CD4-positive, CD25-positive, alpha-beta regulatory T cell (primary cell): Measurements from ENCODE around the gene APC. TPM values are rescaled to one million over a fixed set of nuclear protein-coding genes. Genes with fewer than 3 reads are reported as not detected.

Source experiments
- ATAC-seq, 2 donors: fragments of 150-1000 bp; cut with Tn5 transposase; one replicate each; pipeline ENCODE4 v1.10.0; 2021; ENCODE audit warnings: low read depth in 2 of 2, moderate number of reproducible peaks in 2 of 2, moderate library complexity in 1 of 2
- DNase-seq, 3 donors: peaks; one replicate each; pipeline versions ENCODE4 v3.0.0 to v3.0.0-alpha.2; 2012 to 2022; ENCODE audit warnings: mixed read lengths in 1 of 3
- H3K27ac ChIP-seq: one replicate; pipeline ENCODE4 v1.7.0; 2013; ENCODE audit warnings: mild to moderate bottlenecking, low read length; ENCODE audit not compliant: insufficient read depth, poor library complexity, severe bottlenecking
- H3K27me3 ChIP-seq: one replicate; pipeline ENCODE4 v1.7.0; 2013; ENCODE audit warnings: low read length; ENCODE audit not compliant: control insufficient read depth, insufficient read depth
- H3K36me3 ChIP-seq: one replicate; pipeline ENCODE4 v1.7.0; 2013; ENCODE audit warnings: mild to moderate bottlenecking, low read length, moderate library complexity; ENCODE audit not compliant: control insufficient read depth, insufficient read depth
- H3K4me1 ChIP-seq: 2 replicates; pipeline ENCODE4 v1.7.0; 2013; ENCODE audit warnings: mild to moderate bottlenecking, low read length; ENCODE audit not compliant: insufficient read depth, control insufficient read depth, poor library complexity, severe bottlenecking
- H3K4me3 ChIP-seq: one replicate; pipeline ENCODE4 v1.7.0; 2013; ENCODE audit warnings: low read depth, mild to moderate bottlenecking, low read length, moderate library complexity
- H3K9me3 ChIP-seq, 2 experiments: 1 replicate in 1 of 2; 2 replicates in 1 of 2; pipeline ENCODE4 v1.7.0; 2013; ENCODE audit warnings: low read length in 2 of 2, mild to moderate bottlenecking in 1 of 2, moderate library complexity in 1 of 2; ENCODE audit not compliant: control insufficient read depth in 2 of 2
- H3K27ac Mint-ChIP-seq, 3 donors: one replicate each; pipeline ENCODE4 v1.8.0; 2020 to 2022; ENCODE audit warnings: mild to moderate bottlenecking in 3 of 3, mixed read lengths in 3 of 3, moderate library complexity in 2 of 3
- H3K27me3 Mint-ChIP-seq: one replicate; pipeline ENCODE4 v1.8.0; 2022; ENCODE audit warnings: mild to moderate bottlenecking, mixed read lengths
- H3K36me3 Mint-ChIP-seq: one replicate; pipeline ENCODE4 v1.8.0; 2020; ENCODE audit warnings: mixed read lengths
- H3K4me1 Mint-ChIP-seq, 4 donors: one replicate each; pipeline ENCODE4 v1.8.0; 2020 to 2022; ENCODE audit warnings: mixed read lengths in 4 of 4, mild to moderate bottlenecking in 1 of 4
- H3K4me3 Mint-ChIP-seq, 4 donors: one replicate each; pipeline ENCODE4 v1.8.0; 2020 to 2022; ENCODE audit warnings: mild to moderate bottlenecking in 4 of 4, mixed read lengths in 4 of 4, moderate library complexity in 3 of 4
- H3K9me3 Mint-ChIP-seq, 7 donors: one replicate each; pipeline ENCODE4 v1.8.0; 2020 to 2022; ENCODE audit warnings: mixed read lengths in 7 of 7, mild to moderate bottlenecking in 3 of 7, moderate library complexity in 2 of 7
- polyA plus RNA-seq, 4 donors: library from polyadenylated mRNA; unstranded; fragments of 300-500 nt; fragmentation: Illumina TruSeq; gene quantifications; one replicate each; pipeline ENCODE4 v1.2.3, GENCODE V29; 2021
- total RNA-seq: library from RNA; stranded (reverse); gene quantifications from one replicate; pipeline ENCODE4 v1.2.3, GENCODE V29; 2022

The APC gene
- total and polyA plus RNA-seq, 5 donors from 2014 or later, result 7.6 to 40.5 (median 21.4) TPM

GRCh38 chr5:112735702-112736101 lies 2.0 kb upstream of the APC start:
- no peaks in the 10 kb centered on the region for H3K27me3 ChIP-seq
- Mint-ChIP-seq H3K9me3 (no peaks in the 10 kb centered on the region), H3K27me3 (no peaks in the 10 kb centered on the region), H3K4me3 (no peak overlapping the region), H3K4me1 (peaks cover 4 to 35% (median 25%) of the 10 kb centered on the region in 4 donors), H3K27ac (no peak overlapping the region), H3K36me3 (peaks cover 4% of the 10 kb centered on the region)
- peaks cover 18% of the 10 kb centered on the region for H3K4me1 ChIP-seq
- H3K9me3 ChIP-seq, result no peaks in the 10 kb centered on the region
- H3K4me3 ChIP-seq, result no peak overlapping the region
- no peaks in the 10 kb centered on the region for H3K36me3 ChIP-seq
- DNase-seq (no peak), ATAC-seq (no peak)
- H3K27ac ChIP-seq, result no peak overlapping the region

- Histone ChIP-seq H3K36me3 (no peaks in the 10 kb centered on the region), H3K27me3 (no peaks in the 10 kb centered on the region), H3K4me3 (peak overlapping the region; percentile 82), H3K9me3 (no peaks in the 10 kb centered on the region), H3K27ac (no peak overlapping the region), H3K4me1 (peaks cover 18% of the 10 kb centered on the region)
- no peaks in the 10 kb centered on the region for H3K9me3 Mint-ChIP-seq
- H3K4me1 Mint-ChIP-seq, result peaks cover 4 to 33% (median 26%) of the 10 kb centered on the region in 4 donors
- ATAC-seq (peak in 1 of 2 donors; percentile 6), DNase-seq (no peak)
- H3K27ac Mint-ChIP-seq, result peak overlapping the region in 1 of 3 donors; percentile 47
- H3K27me3 Mint-ChIP-seq, result no peaks in the 10 kb centered on the region
- H3K36me3 Mint-ChIP-seq, result peaks cover 4% of the 10 kb centered on the region
- peak overlapping the region; percentile 86 to 94 (median 93) for H3K4me3 Mint-ChIP-seq
Observed at GRCh38 chr5:112737070-112737462, 619 bp upstream of the APC start.

- no peak overlapping the region for H3K27ac ChIP-seq
- no peak for ATAC-seq
Observed at GRCh38 chr5:112738191-112738560, 491 bp downstream of the APC start.

GRCh38 chr5:112742424-112742823 lies 4.7 kb downstream of the APC start:
- no peak overlapping the region for H3K4me3 Mint-ChIP-seq
- ATAC-seq, result no peak

More at GRCh38 chr5:112738191-112738560, 491 bp downstream of the APC start:
- peak overlapping the region; percentile 86 to 94 (median 93) for H3K4me3 Mint-ChIP-seq
- no peak for DNase-seq
- H3K36me3 Mint-ChIP-seq, result peaks cover 4% of the 10 kb centered on the region
- no peaks in the 10 kb centered on the region for H3K9me3 Mint-ChIP-seq
- H3K27ac Mint-ChIP-seq, result peak overlapping the region; percentile 47 to 90 (median 88)
- no peaks in the 10 kb centered on the region for H3K27me3 Mint-ChIP-seq
- H3K4me1 Mint-ChIP-seq, result peaks cover 4 to 39% (median 29%) of the 10 kb centered on the region in 4 donors
- H3K9me3 ChIP-seq, result no peaks in the 10 kb centered on the region
- H3K27me3 ChIP-seq, result no peaks in the 10 kb centered on the region
- H3K4me1 ChIP-seq, result peaks cover 18% of the 10 kb centered on the region
- no peaks in the 10 kb centered on the region for H3K36me3 ChIP-seq
- H3K4me3 ChIP-seq, result peak overlapping the region; percentile 82

GRCh38 chr5:112743631-112744030 lies 5.9 kb downstream of the APC start:
- no peaks in the 10 kb centered on the region for H3K9me3 ChIP-seq
- H3K4me1 Mint-ChIP-seq, result peaks cover 13 to 27% (median 18%) of the 10 kb centered on the region in 4 donors
- no peaks in the 10 kb centered on the region for H3K4me1 ChIP-seq
- peak overlapping the region in 2 of 3 donors; percentile 16 to 83 for H3K27ac Mint-ChIP-seq
- H3K4me3 ChIP-seq, result no peak overlapping the region
- H3K36me3 Mint-ChIP-seq, result no peaks in the 10 kb centered on the region
- no peaks in the 10 kb centered on the region for H3K36me3 ChIP-seq
- H3K27me3 ChIP-seq, result no peaks in the 10 kb centered on the region
- H3K9me3 Mint-ChIP-seq, result no peaks in the 10 kb centered on the region
- no peak for DNase-seq
- H3K27ac ChIP-seq, result no peak overlapping the region
- H3K4me3 Mint-ChIP-seq, result no peak overlapping the region
- no peak for ATAC-seq
- H3K27me3 Mint-ChIP-seq, result no peaks in the 10 kb centered on the region

More at GRCh38 chr5:112742424-112742823, 4.7 kb downstream of the APC start:
- no peak for DNase-seq
- Histone ChIP-seq H3K27me3 (no peaks in the 10 kb centered on the region), H3K36me3 (no peaks in the 10 kb centered on the region), H3K4me1 (peaks cover 12% of the 10 kb centered on the region), H3K4me3 (no peak overlapping the region), H3K9me3 (no peaks in the 10 kb centered on the region), H3K27ac (no peak overlapping the region)
- Mint-ChIP-seq H3K36me3 (peaks cover 4% of the 10 kb centered on the region), H3K27me3 (no peaks in the 10 kb centered on the region), H3K4me1 (peaks cover 8 to 31% (median 23%) of the 10 kb centered on the region in 4 donors), H3K9me3 (no peaks in the 10 kb centered on the region), H3K27ac (peak overlapping the region in 1 of 3 donors; percentile 56)

GRCh38 chr5:112752335-112752734 lies 14.7 kb downstream of the APC start:
- ATAC-seq (no peak), DNase-seq (no peak)
- H3K36me3 ChIP-seq, result peaks cover 2% of the 10 kb centered on the region
- H3K36me3 Mint-ChIP-seq, result peaks cover 6% of the 10 kb centered on the region
- no peaks in the 10 kb centered on the region for H3K27me3 ChIP-seq
- no peak overlapping the region for H3K4me3 ChIP-seq
- peaks cover 16 to 32% (median 25%) of the 10 kb centered on the region in 4 donors for H3K4me1 Mint-ChIP-seq
- no peaks in the 10 kb centered on the region for H3K27me3 Mint-ChIP-seq
- no peak overlapping the region for H3K27ac ChIP-seq
- H3K9me3 ChIP-seq, result no peaks in the 10 kb centered on the region
- H3K4me3 Mint-ChIP-seq, result no peak overlapping the region
- no peaks in the 10 kb centered on the region for H3K4me1 ChIP-seq
- no peaks in the 10 kb centered on the region for H3K9me3 Mint-ChIP-seq
- peak overlapping the region in 1 of 3 donors; percentile 40 for H3K27ac Mint-ChIP-seq

- Mint-ChIP-seq H3K4me3 (no peak overlapping the region), H3K36me3 (peaks cover 12% of the 10 kb centered on the region), H3K9me3 (no peaks in the 10 kb centered on the region), H3K27me3 (no peaks in the 10 kb centered on the region), H3K4me1 (peaks cover 8 to 28% (median 15%) of the 10 kb centered on the region in 4 donors), H3K27ac (peak overlapping the region in 1 of 3 donors; percentile 16)
- Histone ChIP-seq H3K4me1 (no peaks in the 10 kb centered on the region), H3K27me3 (no peaks in the 10 kb centered on the region), H3K9me3 (no peaks in the 10 kb centered on the region), H3K4me3 (no peak overlapping the region), H3K27ac (no peak overlapping the region), H3K36me3 (peaks cover 2% of the 10 kb centered on the region)
- no peak for DNase-seq
- no peak for ATAC-seq
Observed at GRCh38 chr5:112755703-112756102, 18.0 kb downstream of the APC start.

- Histone ChIP-seq H3K9me3 (no peaks in the 10 kb centered on the region), H3K4me1 (no peaks in the 10 kb centered on the region), H3K36me3 (peaks cover 2% of the 10 kb centered on the region), H3K4me3 (no peak overlapping the region), H3K27ac (no peak overlapping the region), H3K27me3 (no peaks in the 10 kb centered on the region)
- DNase-seq, result peak in 2 of 3 donors; percentile 60 to 71
- no peaks in the 10 kb centered on the region for H3K27me3 Mint-ChIP-seq
- H3K27ac Mint-ChIP-seq, result peak overlapping the region in 1 of 3 donors; percentile 18
- H3K36me3 Mint-ChIP-seq, result peaks cover 22% of the 10 kb centered on the region
- H3K9me3 Mint-ChIP-seq, result no peaks in the 10 kb centered on the region
- no peak overlapping the region for H3K4me3 Mint-ChIP-seq
- H3K4me1 Mint-ChIP-seq, result peaks cover 6 to 20% (median 14%) of the 10 kb centered on the region in 4 donors
- peak; percentile 68 to 71 for ATAC-seq
Observed at GRCh38 chr5:112757468-112758208, 20.0 kb downstream of the APC start.
